Kidney (tissue), 14 donors: Measurements from ENCODE around the gene DGKG. TPM values are rescaled to one million over a fixed set of nuclear protein-coding genes. Genes with fewer than 3 reads are reported as not detected.

Experiments used
- DNase-seq, 5 donors: peaks; one replicate each; pipeline ENCODE4 v3.0.0-alpha.2; 2013 to 2020
- FAIRE-seq: peaks from 2 replicates; lab custom pipeline; 2012; peaks lifted over from hg19 to GRCh38; lab: Jason Lieb, UNC
- H3K27ac ChIP-seq, 2 donors: one replicate each; pipeline ENCODE4 v1.7.0; 2013; ENCODE audit warnings: low read depth in 2 of 2, low read length in 2 of 2, inconsistent platforms in 1 of 2
- H3K27me3 ChIP-seq: one replicate; pipeline ENCODE4 v1.7.1; 2013; ENCODE audit warnings: low read length, inconsistent platforms; ENCODE audit not compliant: control insufficient read depth, insufficient read depth
- H3K36me3 ChIP-seq, 3 donors: one replicate each; pipeline versions ENCODE4 v1.7.0 to v1.7.1; 2013; ENCODE audit warnings: low read length in 3 of 3, control low read depth in 1 of 3, inconsistent platforms in 1 of 3; ENCODE audit not compliant: insufficient read depth in 3 of 3, control insufficient read depth in 2 of 3
- H3K4me1 ChIP-seq, 3 donors: one replicate each; pipeline versions ENCODE4 v1.7.0 to v1.7.1; 2013; ENCODE audit warnings: low read length in 3 of 3, inconsistent platforms in 1 of 3, low read depth in 1 of 3; ENCODE audit not compliant: control insufficient read depth in 2 of 3, insufficient read depth in 2 of 3
- H3K4me3 ChIP-seq, 3 donors: one replicate each; pipeline versions ENCODE4 v1.7.0 to v1.8.1; 2013; ENCODE audit warnings: low read length in 3 of 3, control low read depth in 1 of 3, inconsistent platforms in 1 of 3
- H3K9ac ChIP-seq, 3 donors: one replicate each; pipeline versions ENCODE4 v1.7.0 to v1.7.1; 2013; ENCODE audit warnings: low read length in 3 of 3, control low read depth in 1 of 3, inconsistent platforms in 1 of 3
- H3K9me3 ChIP-seq, 3 donors: one replicate each; pipeline versions ENCODE4 v1.7.0 to v1.7.1; 2013; ENCODE audit warnings: low read length in 3 of 3, control low read depth in 1 of 3, inconsistent platforms in 1 of 3; ENCODE audit not compliant: control insufficient read depth in 2 of 3, insufficient read depth in 1 of 3
- CTCF ChIP-seq: IDR thresholded peaks from 3 replicates; pipeline ENCODE4 v1.5.1; 2012; ENCODE audit warnings: mild to moderate bottlenecking, moderate library complexity, borderline replicate concordance; ENCODE audit not compliant: insufficient read depth; ENCODE audit errors: extremely low read depth
- intact Hi-C: fragments of 100-400 bp; cut with DNase I; formaldehyde crosslinking; loops from one replicate; pipeline ENCODE4 v1.11.1; 2022
- polyA plus RNA-seq: library from polyadenylated mRNA; stranded (reverse); fragments of 350-450 nt; fragmentation: Illumina TruSeq; extraction: RNeasy Lipid Tissue Mini Kit (QIAGEN cat#74804); gene quantifications from one replicate; pipeline ENCODE4 v1.2.3, GENCODE V29; 2014; ENCODE audit warnings: low read depth, low replicate concordance; ENCODE audit not compliant: insufficient read depth
- total RNA-seq: library from RNA; stranded (reverse); fragmentation: NEBNext Ultra II Directional; extraction: Animal tissue kit (Norgen Biotek cat#: 25700); gene quantifications from one replicate; pipeline ENCODE4 v1.2.1, GENCODE V29; 2021
- donor health status: control.
- donor health status: control.
- donor health status: control.
- donor health status: control.
- donor health status: control.
- donor health status: DM: yes; HTN: yes; CAD: no.
- donor health status: Normal renal cell carcinoma (clear cell type).

DGKG gene
- total and polyA plus RNA-seq, 2 donors from 2014 or later: 0.95 to 11.4 TPM

DNA sequence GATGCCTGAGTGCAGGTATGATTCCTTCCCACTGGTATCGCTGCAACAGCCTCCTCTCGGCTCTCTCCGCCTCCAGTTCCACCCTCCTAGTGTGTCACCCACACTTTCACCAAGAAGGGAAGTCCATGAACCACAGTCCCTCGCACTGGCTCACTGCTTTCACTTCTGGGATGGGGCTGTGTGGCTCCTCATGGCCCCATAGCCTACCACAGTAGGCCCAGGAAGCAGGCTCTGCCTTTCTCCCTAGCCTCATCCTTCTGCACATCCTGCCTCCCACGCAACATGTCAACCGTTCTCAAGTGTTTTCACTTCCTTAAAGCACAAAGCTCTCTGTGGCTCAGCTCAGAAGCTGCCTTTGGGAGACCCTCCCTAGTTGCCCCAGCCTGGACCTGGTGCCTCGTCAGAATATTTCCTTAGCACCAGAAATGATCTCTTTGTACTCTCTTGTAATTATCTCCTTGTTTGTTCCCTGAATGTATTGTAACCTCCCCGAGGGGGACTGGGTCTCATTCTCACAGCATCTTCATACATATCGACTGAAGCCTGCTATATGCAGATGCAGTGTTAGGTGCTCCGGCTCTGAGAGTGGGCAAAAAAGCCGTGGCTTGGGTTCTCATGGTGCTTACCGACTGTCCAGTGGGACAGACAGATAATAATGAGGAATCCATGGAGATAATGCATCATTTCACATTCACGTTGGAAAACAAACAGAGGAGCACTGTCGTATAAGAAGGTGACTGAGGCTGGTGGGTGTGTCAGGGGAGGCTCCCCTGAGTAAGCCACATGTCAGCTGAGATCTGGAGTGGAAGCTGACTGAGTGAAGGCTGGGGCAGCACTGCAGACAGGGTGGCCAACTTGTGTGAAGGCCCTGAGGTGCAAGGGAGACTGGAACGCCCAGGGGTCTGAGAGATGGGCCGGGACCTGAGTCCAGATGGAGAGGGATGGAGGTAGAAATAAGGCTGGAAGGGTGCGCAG, 107.1 kb downstream of the DGKG start:
- no peak for TF ChIP-seq CTCF
- H3K4me3 ChIP-seq: no peak overlapping the region
- no peak overlapping the region for H3K9ac ChIP-seq
- no peaks in the 10 kb centered on the region for H3K27me3 ChIP-seq
- H3K27ac ChIP-seq: no peak overlapping the region
- no peak for FAIRE-seq
- DNase-seq: no peak
- no peaks in the 10 kb centered on the region for H3K9me3 ChIP-seq
- H3K36me3 ChIP-seq: no peaks in the 10 kb centered on the region
- peaks cover 0 to 2% (median 0%) of the 10 kb centered on the region in 3 donors for H3K4me1 ChIP-seq
- intact Hi-C loops: loop anchor here (10.0 kb wide), 1 partner anchor 280 kb away; no protein-coding TSS in a partner anchor

DNA sequence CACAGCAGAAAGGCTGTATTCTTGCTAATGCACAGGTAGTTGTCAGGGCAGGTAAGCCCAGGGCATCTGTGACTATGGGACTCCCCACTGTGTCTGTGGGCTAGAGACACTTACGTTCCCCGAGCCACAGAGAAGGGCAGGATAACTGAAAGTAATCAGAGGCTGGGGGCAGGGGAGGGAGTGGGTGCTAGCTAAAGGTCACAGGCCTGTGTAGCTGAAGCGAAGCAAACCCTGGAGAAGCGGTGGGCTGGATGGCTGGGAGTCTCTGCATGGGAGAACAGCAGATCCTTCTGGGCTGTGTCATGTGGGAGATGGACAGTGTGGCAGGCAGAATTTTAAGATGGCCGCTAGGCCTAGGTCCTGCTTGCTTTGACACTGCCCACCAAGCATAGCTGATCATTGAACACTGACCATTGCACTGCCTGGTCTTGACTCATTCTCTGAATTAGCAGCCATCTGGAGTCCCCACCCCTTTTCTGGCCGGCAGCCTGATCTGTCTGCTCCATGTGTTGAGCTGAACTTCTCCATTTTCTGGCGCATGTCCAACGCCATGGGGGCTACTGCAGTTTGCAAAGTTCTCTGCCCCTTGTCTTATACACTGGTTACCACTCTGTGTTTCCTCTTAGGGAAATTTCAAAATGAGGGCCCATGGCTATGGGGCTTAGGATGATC, 110.0 kb downstream of the DGKG start:
- DNase-seq: no peak

DNA sequence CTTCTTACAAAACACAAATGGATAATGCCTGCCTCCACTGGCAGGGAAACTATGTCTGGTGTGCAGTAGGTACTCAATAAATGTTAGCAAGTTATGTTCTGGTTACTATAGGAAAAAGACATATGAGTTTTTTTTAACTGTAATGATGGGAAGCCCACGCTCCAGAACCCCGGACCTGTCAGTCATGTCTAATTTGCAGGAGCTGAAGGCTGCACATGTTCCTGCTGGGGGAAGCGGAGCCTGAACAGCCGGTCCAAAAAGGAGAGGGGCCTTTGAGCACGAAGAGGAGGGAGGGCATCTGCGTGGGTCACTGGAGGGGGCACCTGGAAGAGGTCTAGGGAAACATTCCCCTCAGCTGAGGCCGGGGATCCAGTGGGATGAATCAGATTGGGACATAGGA, 113.2 kb downstream of the DGKG start:
- intact Hi-C loops: no loop called here
- H3K9me3 ChIP-seq: no peaks in the 10 kb centered on the region
- no peak for TF ChIP-seq CTCF
- no peaks in the 10 kb centered on the region for H3K36me3 ChIP-seq
- no peak overlapping the region for H3K27ac ChIP-seq
- no peak overlapping the region for H3K9ac ChIP-seq
- FAIRE-seq (no peak), DNase-seq (no peak)
- no peak overlapping the region for H3K4me3 ChIP-seq
- no peaks in the 10 kb centered on the region for H3K4me1 ChIP-seq
- H3K27me3 ChIP-seq: no peaks in the 10 kb centered on the region

More for the DNA sequence above, 110.0 kb downstream of the DGKG start:
- no peak for TF ChIP-seq CTCF
- intact Hi-C loops: loop anchor here (10.0 kb wide), 1 partner anchor 283 kb away; no protein-coding TSS in a partner anchor
- Histone ChIP-seq H3K27me3 (no peaks in the 10 kb centered on the region), H3K9ac (no peak overlapping the region), H3K36me3 (no peaks in the 10 kb centered on the region), H3K9me3 (no peaks in the 10 kb centered on the region), H3K27ac (no peak overlapping the region), H3K4me1 (no peaks in the 10 kb centered on the region), H3K4me3 (no peak overlapping the region)
- FAIRE-seq: no peak
